Tibial artery (tissue), 4 donors: ENCODE measurements around the gene LILRB3.
"Not testable (repeated sequence)": the region's sequence is repeated elsewhere in the genome, so short reads cannot be mapped to it uniquely, and the experiment has no call there.

Experiments
- DNase-seq, 2 donors: peaks; one replicate each; pipeline ENCODE4 v3.0.0-alpha.2; 2019
- H3K27ac ChIP-seq, 2 donors: fragments of 200-600 bp; sonication (generic) in 1 of 2; 1 replicate in 1 of 2; 2 replicates in 1 of 2; pipeline ENCODE4 v1.5.1; 2018 to 2019; ENCODE audit warnings: mild to moderate bottlenecking in 1 of 2
- H3K27me3 ChIP-seq, 2 donors: fragments of 200-600 bp; sonication (generic) in 1 of 2; one replicate each; pipeline versions ENCODE4 v1.5.1 to v1.6.0; 2016 to 2019
- H3K36me3 ChIP-seq, 3 donors: fragments of 200-600 bp; sonication (generic) in 2 of 3; one replicate each; pipeline ENCODE4 v1.5.1; 2016 to 2019; ENCODE audit warnings: mild to moderate bottlenecking in 2 of 3
- H3K4me1 ChIP-seq, 4 donors: fragments of 200-600 bp; sonication (generic) in 2 of 4; 1 replicate in 3 of 4; 2 replicates in 1 of 4; pipeline ENCODE4 v1.5.1; 2016 to 2019
- H3K4me3 ChIP-seq, 2 donors: fragments of 200-600 bp; sonication (generic) in 1 of 2; 1 replicate in 1 of 2; 2 replicates in 1 of 2; pipeline ENCODE4 v1.5.1; 2018 to 2019; ENCODE audit warnings: mild to moderate bottlenecking in 2 of 2
- H3K9me3 ChIP-seq, 3 donors: fragments of 200-600 bp; sonication (generic) in 1 of 3; one replicate each; pipeline ENCODE4 v1.5.1; 2016 to 2019
- intact Hi-C: fragments of 100-400 bp; cut with DNase I; formaldehyde crosslinking; loops from one replicate; pipeline ENCODE4 v1.15.0; 2023; ENCODE audit warnings: low total_unique reads
- TF ChIP-seq, protein P1 (sequence below), 2 experiments: fragments of 200-600 bp in 1 of 2; fragments of 450-650 bp in 1 of 2; IDR thresholded peaks; one replicate each; pipeline ENCODE4 v1.5.1; 2017 to 2019; ENCODE audit warnings: antibody characterized with exemption in 2 of 2, mild to moderate bottlenecking in 1 of 2, moderate library complexity in 1 of 2

The LILRB3 gene

DNA sequence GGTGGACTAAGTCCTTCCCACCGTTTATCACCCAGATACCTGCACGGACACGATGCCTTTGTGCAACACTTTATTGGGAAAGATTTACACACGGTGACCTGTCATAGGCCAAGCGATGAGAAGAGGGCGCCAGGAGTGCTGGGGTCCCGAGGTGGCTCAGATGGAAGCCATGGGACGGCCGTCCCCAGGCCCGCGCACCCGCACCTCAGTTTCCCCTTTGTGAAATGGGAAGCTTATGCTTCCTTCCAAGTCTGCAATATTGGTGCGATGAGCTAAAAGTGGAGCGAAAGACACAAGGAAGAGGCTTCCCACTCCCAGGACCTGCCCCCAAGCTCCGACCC lies 49.5 kb downstream of the LILRB3 start:
- H3K4me1 ChIP-seq = peaks cover 0 to 15% (median 2%) of the 10 kb centered on the region in 4 donors
- H3K27ac ChIP-seq = no peak overlapping the region
- peaks cover 0 to 16% (median 16%) of the 10 kb centered on the region in 3 donors for H3K36me3 ChIP-seq
- intact Hi-C loops = no loop called here
- peaks cover 0 to 21% of the 10 kb centered on the region in 2 donors for H3K27me3 ChIP-seq
- TF ChIP-seq, protein P1, sequence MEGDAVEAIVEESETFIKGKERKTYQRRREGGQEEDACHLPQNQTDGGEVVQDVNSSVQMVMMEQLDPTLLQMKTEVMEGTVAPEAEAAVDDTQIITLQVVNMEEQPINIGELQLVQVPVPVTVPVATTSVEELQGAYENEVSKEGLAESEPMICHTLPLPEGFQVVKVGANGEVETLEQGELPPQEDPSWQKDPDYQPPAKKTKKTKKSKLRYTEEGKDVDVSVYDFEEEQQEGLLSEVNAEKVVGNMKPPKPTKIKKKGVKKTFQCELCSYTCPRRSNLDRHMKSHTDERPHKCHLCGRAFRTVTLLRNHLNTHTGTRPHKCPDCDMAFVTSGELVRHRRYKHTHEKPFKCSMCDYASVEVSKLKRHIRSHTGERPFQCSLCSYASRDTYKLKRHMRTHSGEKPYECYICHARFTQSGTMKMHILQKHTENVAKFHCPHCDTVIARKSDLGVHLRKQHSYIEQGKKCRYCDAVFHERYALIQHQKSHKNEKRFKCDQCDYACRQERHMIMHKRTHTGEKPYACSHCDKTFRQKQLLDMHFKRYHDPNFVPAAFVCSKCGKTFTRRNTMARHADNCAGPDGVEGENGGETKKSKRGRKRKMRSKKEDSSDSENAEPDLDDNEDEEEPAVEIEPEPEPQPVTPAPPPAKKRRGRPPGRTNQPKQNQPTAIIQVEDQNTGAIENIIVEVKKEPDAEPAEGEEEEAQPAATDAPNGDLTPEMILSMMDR (IDR thresholded peaks at IDR 0.05) = no peak
- H3K4me3 ChIP-seq = no peak overlapping the region
- H3K9me3 ChIP-seq = no peaks in the 10 kb centered on the region
- no peak for DNase-seq

GRCh38 chr19:54172471-54173358 lies 50.1 kb downstream of the LILRB3 start, which contains the start of gene TMC4:
Gene TMC4, minus strand, starts transcription at chr19:54173160. Its CDS starts 43 bp downstream, at chr19:54173117.
- no peak within 1 kb of the TSS for H3K27ac ChIP-seq
- H3K4me3 ChIP-seq = no peak within 1 kb of the TSS
- intact Hi-C loops = no loop called here
- peaks cover 0 to 12% (median 10%) of the 10 kb centered on the region in 3 donors for H3K36me3 ChIP-seq
- DNase-seq = no peak
- H3K9me3 ChIP-seq = no peaks in the 10 kb centered on the region
- H3K27me3 ChIP-seq = peaks cover 0 to 21% of the 10 kb centered on the region in 2 donors
- H3K4me1 ChIP-seq = peaks cover 0 to 18% (median 3%) of the 10 kb centered on the region in 4 donors
- TF ChIP-seq, protein P1 (IDR thresholded peaks at IDR 0.05) = no peak

DNA sequence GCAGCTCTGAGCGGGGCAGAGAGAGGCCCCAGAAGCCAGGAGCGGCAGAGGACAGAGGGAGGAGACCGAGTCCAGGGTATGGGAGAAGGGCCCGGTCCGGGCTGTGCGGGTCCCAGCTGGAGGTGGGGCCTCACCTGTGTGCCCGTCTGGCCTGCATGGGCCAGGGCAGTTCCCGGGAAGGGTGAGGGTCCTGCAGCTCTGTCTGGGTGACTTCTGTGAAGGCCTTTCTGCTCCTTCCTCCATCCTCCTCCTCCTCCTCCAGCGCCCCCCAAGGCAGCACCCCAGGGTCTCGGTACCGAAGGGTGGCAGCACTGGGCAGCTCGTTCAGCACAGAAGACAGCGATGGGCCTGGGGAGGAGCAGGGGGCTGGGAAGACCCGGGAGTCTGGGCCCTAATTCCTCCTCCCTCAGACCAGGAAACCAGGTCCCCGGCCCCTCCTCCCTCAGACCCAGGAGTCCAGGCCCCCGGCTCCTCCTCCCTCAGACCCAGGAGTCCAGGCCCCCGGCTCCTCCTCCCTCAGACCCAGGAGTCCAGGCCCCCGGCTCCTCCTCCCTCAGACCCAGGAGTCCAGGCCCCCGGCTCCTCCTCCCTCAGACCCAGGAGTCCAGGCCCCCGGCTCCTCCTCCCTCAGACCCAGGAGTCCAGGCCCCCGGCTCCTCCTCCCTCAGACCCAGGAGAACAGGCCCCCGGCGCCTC lies 50.9 kb downstream of the LILRB3 start:
- Histone ChIP-seq H3K27me3 (peaks cover 0 to 21% of the 10 kb centered on the region in 2 donors), H3K4me1 (peaks cover 0 to 18% (median 3%) of the 10 kb centered on the region in 4 donors), H3K36me3 (peaks cover 0 to 12% (median 9%) of the 10 kb centered on the region in 3 donors)
- H3K9me3 ChIP-seq, H3K27ac ChIP-seq, DNase-seq, intact Hi-C loops, H3K4me3 ChIP-seq: not testable (repeated sequence)

GRCh38 chr19:54169149-54169740 lies 53.6 kb downstream of the LILRB3 start:
- intact Hi-C loops = loop anchor here (5.0 kb wide), 1 partner anchor 63 kb away; no protein-coding TSS in a partner anchor
- no peak for DNase-seq

GRCh38 chr19:54168174-54168917 lies 54.5 kb downstream of the LILRB3 start:
- Histone ChIP-seq H3K27me3 (peaks cover 0 to 33% of the 10 kb centered on the region in 2 donors), H3K4me3 (no peak overlapping the region), H3K27ac (no peak overlapping the region), H3K4me1 (peaks cover 0 to 22% (median 3%) of the 10 kb centered on the region in 4 donors), H3K36me3 (no peaks in the 10 kb centered on the region), H3K9me3 (no peaks in the 10 kb centered on the region)
- intact Hi-C loops = loop anchor here (5.0 kb wide), 1 partner anchor 64 kb away; no protein-coding TSS in a partner anchor
- TF ChIP-seq, protein P1 (IDR thresholded peaks at IDR 0.05) = peak; percentile 83 to 84
- peak; percentile 84 to 93 for DNase-seq

More at GRCh38 chr19:54169149-54169740, 53.6 kb downstream of the LILRB3 start:
- H3K27ac ChIP-seq = no peak overlapping the region
- peaks cover 0 to 36% of the 10 kb centered on the region in 2 donors for H3K27me3 ChIP-seq
- no peak overlapping the region for H3K4me3 ChIP-seq
- TF ChIP-seq, protein P1 (IDR thresholded peaks at IDR 0.05) = no peak
- H3K36me3 ChIP-seq = no peaks in the 10 kb centered on the region
- no peaks in the 10 kb centered on the region for H3K9me3 ChIP-seq
- H3K4me1 ChIP-seq = peaks cover 0 to 24% (median 3%) of the 10 kb centered on the region in 4 donors
